Stomach (tissue), 4 donors: ENCODE measurements around the gene SLC27A2.

Experiments used
- EP300 ChIP-seq: sonication (generic); formaldehyde crosslinking; IDR thresholded peaks from one replicate; pipeline ENCODE4 v1.6.1; 2017; ENCODE audit warnings: antibody characterized with exemption
- POLR2AphosphoS5 ChIP-seq, 3 donors: sonication (generic); formaldehyde crosslinking; IDR thresholded peaks; one replicate each; pipeline ENCODE4 v1.6.1; 2016; ENCODE audit warnings: antibody characterized with exemption in 3 of 3
- TF ChIP-seq, protein P1 (sequence below), 7 experiments: fragments of 450-650 bp in 4 of 7; fragments of 200-600 bp in 3 of 7; sonication (generic) in 3 of 7; IDR thresholded peaks; one replicate each; pipeline ENCODE4 v1.5.1; 2016 to 2019; ENCODE audit warnings: antibody characterized with exemption in 7 of 7, control low read depth in 2 of 7, mild to moderate bottlenecking in 1 of 7

GRCh38 chr15:50267577-50267976, 85.6 kb downstream of the SLC27A2 start:
- TF ChIP-seq POLR2AphosphoS5 (IDR thresholded peaks at IDR 0.05) (no peak), EP300 (no peak)
- TF ChIP-seq, protein P1, sequence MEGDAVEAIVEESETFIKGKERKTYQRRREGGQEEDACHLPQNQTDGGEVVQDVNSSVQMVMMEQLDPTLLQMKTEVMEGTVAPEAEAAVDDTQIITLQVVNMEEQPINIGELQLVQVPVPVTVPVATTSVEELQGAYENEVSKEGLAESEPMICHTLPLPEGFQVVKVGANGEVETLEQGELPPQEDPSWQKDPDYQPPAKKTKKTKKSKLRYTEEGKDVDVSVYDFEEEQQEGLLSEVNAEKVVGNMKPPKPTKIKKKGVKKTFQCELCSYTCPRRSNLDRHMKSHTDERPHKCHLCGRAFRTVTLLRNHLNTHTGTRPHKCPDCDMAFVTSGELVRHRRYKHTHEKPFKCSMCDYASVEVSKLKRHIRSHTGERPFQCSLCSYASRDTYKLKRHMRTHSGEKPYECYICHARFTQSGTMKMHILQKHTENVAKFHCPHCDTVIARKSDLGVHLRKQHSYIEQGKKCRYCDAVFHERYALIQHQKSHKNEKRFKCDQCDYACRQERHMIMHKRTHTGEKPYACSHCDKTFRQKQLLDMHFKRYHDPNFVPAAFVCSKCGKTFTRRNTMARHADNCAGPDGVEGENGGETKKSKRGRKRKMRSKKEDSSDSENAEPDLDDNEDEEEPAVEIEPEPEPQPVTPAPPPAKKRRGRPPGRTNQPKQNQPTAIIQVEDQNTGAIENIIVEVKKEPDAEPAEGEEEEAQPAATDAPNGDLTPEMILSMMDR (IDR thresholded peaks at IDR 0.05) = no peak
